Muscle layer of duodenum (tissue), 2 donors: ENCODE results near the gene ENTREP1.

ENCODE experiments used
- H3K27ac ChIP-seq: one replicate; pipeline ENCODE4 v1.7.0; 2013; ENCODE audit warnings: mild to moderate bottlenecking, low read length
- H3K27me3 ChIP-seq: one replicate; pipeline ENCODE4 v1.7.0; 2013; ENCODE audit warnings: low read depth, mild to moderate bottlenecking, control low read depth, low read length
- H3K36me3 ChIP-seq, 2 donors: one replicate each; pipeline ENCODE4 v1.7.0; 2013; ENCODE audit warnings: low read length in 2 of 2, control low read depth in 1 of 2, mild to moderate bottlenecking in 1 of 2; ENCODE audit not compliant: insufficient read depth in 2 of 2, control insufficient read depth in 1 of 2
- H3K4me1 ChIP-seq, 2 donors: one replicate each; pipeline ENCODE4 v1.7.0; 2013; ENCODE audit warnings: low read length in 2 of 2, mild to moderate bottlenecking in 2 of 2, control low read depth in 1 of 2, moderate library complexity in 1 of 2; ENCODE audit not compliant: insufficient read depth in 2 of 2, control insufficient read depth in 1 of 2
- H3K4me3 ChIP-seq, 2 donors: one replicate each; pipeline ENCODE4 v1.7.0; 2013; ENCODE audit warnings: low read length in 2 of 2, low read depth in 1 of 2, mild to moderate bottlenecking in 1 of 2
- H3K9me3 ChIP-seq, 2 donors: one replicate each; pipeline ENCODE4 v1.7.0; 2013; ENCODE audit warnings: low read length in 2 of 2, control low read depth in 1 of 2, mild to moderate bottlenecking in 1 of 2; ENCODE audit not compliant: control insufficient read depth in 1 of 2
- donor health status: healthy.

Gene ENTREP1

DNA sequence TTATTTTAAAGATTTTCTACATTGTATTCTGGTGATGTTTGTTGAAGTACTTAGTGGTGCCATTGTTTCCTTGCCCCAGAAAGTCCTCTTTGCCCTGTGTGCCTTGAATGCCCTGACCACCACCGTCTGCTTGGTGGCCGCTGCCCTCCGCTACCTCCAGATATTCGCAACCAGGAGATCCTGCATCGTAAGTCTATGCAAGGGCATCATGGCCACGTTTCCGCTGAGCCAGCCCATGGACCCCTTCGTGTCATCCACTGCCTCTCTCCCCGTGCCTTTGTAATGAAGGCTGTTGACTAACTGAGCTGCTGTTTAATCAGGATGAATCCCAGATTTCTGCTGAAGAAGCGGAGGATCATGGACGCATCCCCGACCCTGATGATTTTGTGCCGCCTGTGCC lies 52.3 kb downstream of the ENTREP1 start:
- H3K27me3 ChIP-seq, result no peaks in the 10 kb centered on the region
- H3K27ac ChIP-seq, result no peak overlapping the region
- no peaks in the 10 kb centered on the region for H3K9me3 ChIP-seq
- no peaks in the 10 kb centered on the region for H3K36me3 ChIP-seq
- no peak overlapping the region for H3K4me3 ChIP-seq
- H3K4me1 ChIP-seq, result peaks cover 7 to 22% of the 10 kb centered on the region in 2 donors

DNA sequence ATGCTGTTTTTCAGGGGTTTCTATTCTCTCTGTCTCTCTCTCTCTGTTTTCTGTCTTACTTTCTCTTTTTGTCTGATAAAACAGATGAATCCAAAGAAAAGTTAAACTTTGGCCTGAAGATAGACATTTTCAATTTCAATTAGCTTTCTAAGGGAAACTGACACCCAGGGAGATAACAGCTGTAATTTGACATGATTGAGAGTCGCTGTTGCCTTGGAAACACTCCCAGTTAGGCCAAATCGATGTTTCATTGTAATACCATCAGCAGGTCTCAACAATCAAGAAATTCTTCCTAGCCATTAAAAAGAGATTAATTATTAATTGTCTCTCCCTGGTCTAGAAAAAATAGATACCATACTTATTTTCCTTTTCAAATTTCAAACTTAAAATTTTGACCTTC lies 53.0 kb downstream of the ENTREP1 start:
- Histone ChIP-seq H3K27ac (no peak overlapping the region), H3K4me1 (peaks cover 7 to 22% of the 10 kb centered on the region in 2 donors), H3K9me3 (no peaks in the 10 kb centered on the region), H3K36me3 (no peaks in the 10 kb centered on the region), H3K27me3 (no peaks in the 10 kb centered on the region), H3K4me3 (no peak overlapping the region)

GRCh38 chr9:69379270-69379982 lies 54.4 kb downstream of the ENTREP1 start:
- no peak overlapping the region for H3K27ac ChIP-seq
- no peaks in the 10 kb centered on the region for H3K36me3 ChIP-seq
- no peaks in the 10 kb centered on the region for H3K9me3 ChIP-seq
- H3K4me1 ChIP-seq, result peaks cover 7 to 22% of the 10 kb centered on the region in 2 donors
- no peaks in the 10 kb centered on the region for H3K27me3 ChIP-seq
- H3K4me3 ChIP-seq, result no peak overlapping the region

GRCh38 chr9:69380301-69380700 lies 55.3 kb downstream of the ENTREP1 start:
- Histone ChIP-seq H3K27ac (no peak overlapping the region), H3K27me3 (no peaks in the 10 kb centered on the region), H3K4me1 (peaks cover 7 to 22% of the 10 kb centered on the region in 2 donors), H3K36me3 (peaks cover 0 to 3% of the 10 kb centered on the region in 2 donors), H3K4me3 (no peak overlapping the region), H3K9me3 (no peaks in the 10 kb centered on the region)

DNA sequence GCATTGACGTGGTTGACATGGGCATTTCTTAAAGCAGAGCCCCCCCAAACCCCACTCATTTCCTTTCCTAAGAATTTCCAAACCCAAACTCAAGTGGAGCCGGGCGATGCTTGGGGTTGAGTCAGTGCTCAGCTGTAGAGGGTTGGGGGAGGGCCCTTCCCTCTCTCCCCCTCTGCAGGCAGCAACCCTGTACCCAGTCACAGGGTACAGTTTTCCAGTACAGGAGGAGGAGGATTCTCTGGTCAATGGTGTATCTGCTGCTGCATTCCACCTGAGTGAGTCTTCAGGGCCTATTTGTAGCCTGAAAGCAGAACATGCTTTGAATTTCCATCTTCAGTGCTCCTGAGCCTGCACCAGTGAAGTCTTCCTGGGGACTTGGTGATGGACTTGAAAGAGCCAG lies 55.8 kb downstream of the ENTREP1 start:
- H3K27me3 ChIP-seq, result no peaks in the 10 kb centered on the region
- H3K27ac ChIP-seq, result no peak overlapping the region
- peaks cover 7 to 21% of the 10 kb centered on the region in 2 donors for H3K4me1 ChIP-seq
- no peaks in the 10 kb centered on the region for H3K9me3 ChIP-seq
- H3K36me3 ChIP-seq, result peaks cover 0 to 3% of the 10 kb centered on the region in 2 donors
- H3K4me3 ChIP-seq, result no peak overlapping the region

GRCh38 chr9:69382135-69382534 lies 57.1 kb downstream of the ENTREP1 start:
- Histone ChIP-seq H3K27me3 (no peaks in the 10 kb centered on the region), H3K4me3 (no peak overlapping the region), H3K27ac (no peak overlapping the region), H3K4me1 (peaks cover 4 to 9% of the 10 kb centered on the region in 2 donors), H3K9me3 (no peaks in the 10 kb centered on the region), H3K36me3 (peaks cover 0 to 8% of the 10 kb centered on the region in 2 donors)

DNA sequence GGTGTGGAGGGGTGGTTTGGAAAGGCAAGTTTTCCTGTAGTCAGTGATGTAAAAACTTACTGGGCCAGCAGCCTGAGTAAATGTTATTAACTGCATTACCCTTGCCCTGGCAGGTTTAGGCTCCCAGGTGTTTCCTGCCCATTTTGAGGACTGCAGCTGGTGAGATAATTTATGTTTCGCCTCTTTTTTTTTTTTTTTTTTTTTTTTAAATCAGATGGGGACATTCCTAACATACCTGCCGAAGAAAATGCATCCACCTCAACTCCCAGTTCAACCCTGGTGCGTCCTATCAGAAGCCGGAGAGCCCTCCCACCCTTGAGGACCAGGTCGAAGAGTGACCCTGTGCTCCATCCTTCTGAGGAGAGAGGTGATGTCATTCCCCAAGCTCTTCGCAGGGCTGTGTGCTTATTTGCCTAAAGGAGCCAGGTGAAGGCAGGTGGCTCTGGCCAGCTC lies 60.6 kb downstream of the ENTREP1 start:
- Histone ChIP-seq H3K9me3 (no peaks in the 10 kb centered on the region), H3K27ac (no peak overlapping the region), H3K4me1 (no peaks in the 10 kb centered on the region), H3K36me3 (peaks cover 7 to 12% of the 10 kb centered on the region in 2 donors), H3K27me3 (no peaks in the 10 kb centered on the region), H3K4me3 (no peak overlapping the region)

- Histone ChIP-seq H3K4me3 (no peak overlapping the region), H3K4me1 (peaks cover 0 to 9% of the 10 kb centered on the region in 2 donors), H3K36me3 (peaks cover 7 to 12% of the 10 kb centered on the region in 2 donors), H3K9me3 (no peaks in the 10 kb centered on the region), H3K27me3 (no peaks in the 10 kb centered on the region), H3K27ac (no peak overlapping the region)
Observed at GRCh38 chr9:69386651-69387050, 61.6 kb downstream of the ENTREP1 start.

DNA sequence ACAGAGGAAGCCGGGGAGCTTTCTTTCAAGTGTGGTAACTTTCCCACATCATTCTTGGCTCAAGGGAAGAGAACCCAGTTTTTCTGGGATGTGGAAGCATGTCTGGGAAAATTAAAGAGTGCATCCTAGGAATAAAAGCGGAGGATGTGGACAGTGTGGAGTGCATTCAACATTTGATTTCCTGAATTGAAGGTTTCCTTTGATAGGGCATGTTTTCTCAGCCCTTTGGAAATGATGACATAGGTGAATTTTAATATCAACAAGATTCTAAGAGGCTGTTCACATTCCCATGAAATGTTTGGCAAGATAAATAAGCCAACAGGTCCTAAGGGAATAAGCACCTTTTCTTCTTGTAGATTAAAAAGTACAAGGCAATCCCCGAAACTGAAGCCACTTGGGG lies 63.6 kb downstream of the ENTREP1 start:
- H3K27me3 ChIP-seq, result no peaks in the 10 kb centered on the region
- H3K27ac ChIP-seq, result no peak overlapping the region
- peaks cover 7 to 13% of the 10 kb centered on the region in 2 donors for H3K36me3 ChIP-seq
- no peaks in the 10 kb centered on the region for H3K9me3 ChIP-seq
- H3K4me3 ChIP-seq, result no peak overlapping the region
- H3K4me1 ChIP-seq, result peaks cover 0 to 25% of the 10 kb centered on the region in 2 donors

DNA sequence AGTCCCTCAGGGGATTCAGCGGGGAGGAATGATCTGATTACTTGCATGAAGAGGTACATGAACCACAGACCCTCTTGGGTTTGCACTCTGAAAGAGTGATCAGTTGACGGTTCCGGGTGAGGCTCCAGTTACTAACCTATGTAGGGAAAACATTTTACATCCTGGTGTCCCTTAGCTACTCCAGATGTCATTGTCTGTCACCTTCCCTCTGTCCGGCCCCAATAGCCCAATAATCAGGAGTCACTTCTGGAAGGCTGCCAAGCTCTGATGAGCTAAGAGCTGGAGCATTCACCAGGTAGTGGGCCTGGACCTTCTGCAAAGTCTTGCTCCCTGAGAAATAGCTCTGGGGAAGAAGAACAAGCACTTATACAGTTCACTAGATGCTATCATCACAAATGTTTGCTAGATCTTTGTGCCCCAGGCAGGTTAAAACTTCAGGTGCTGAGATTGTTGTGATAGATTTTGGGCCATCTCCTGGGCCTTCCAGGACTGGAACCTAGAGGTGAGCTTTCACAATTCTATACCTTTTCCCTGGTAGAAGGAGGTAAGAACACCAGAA lies 64.5 kb downstream of the ENTREP1 start:
- Histone ChIP-seq H3K4me3 (no peak overlapping the region), H3K27me3 (no peaks in the 10 kb centered on the region), H3K27ac (no peak overlapping the region), H3K36me3 (peaks cover 7 to 17% of the 10 kb centered on the region in 2 donors), H3K4me1 (peaks cover 0 to 25% of the 10 kb centered on the region in 2 donors), H3K9me3 (no peaks in the 10 kb centered on the region)

DNA sequence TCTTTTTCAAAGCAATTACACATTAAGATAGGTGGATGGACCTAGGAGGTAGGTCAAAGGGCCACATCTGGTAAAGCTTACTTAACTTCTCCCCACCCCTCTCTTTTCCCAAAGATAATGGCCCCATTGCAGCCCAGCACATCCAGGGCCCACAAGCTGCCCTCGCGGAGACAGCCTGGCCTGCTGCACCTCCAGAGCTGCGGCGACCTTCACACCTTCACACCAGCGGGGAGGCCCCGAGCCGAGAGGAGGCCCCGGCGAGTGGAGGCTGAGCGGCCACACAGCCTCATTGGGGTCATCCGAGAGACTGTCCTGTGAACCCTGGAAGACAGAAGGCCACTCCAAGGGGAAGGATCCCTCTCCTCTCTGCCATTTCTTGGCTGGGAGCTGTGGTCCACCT lies 66.5 kb downstream of the ENTREP1 start:
- Histone ChIP-seq H3K27me3 (no peaks in the 10 kb centered on the region), H3K27ac (no peak overlapping the region), H3K4me3 (peak overlapping the region in 1 of 2 donors; percentile 7)

More for the DNA sequence above, 66.5 kb downstream of the ENTREP1 start:
- H3K4me1 ChIP-seq, result peaks cover 0 to 25% of the 10 kb centered on the region in 2 donors
- H3K36me3 ChIP-seq, result peaks cover 7 to 13% of the 10 kb centered on the region in 2 donors
- H3K9me3 ChIP-seq, result no peaks in the 10 kb centered on the region
